Measurements from ENCODE around the gene TRRAP.

- TF ChIP-seq, protein P1, sequence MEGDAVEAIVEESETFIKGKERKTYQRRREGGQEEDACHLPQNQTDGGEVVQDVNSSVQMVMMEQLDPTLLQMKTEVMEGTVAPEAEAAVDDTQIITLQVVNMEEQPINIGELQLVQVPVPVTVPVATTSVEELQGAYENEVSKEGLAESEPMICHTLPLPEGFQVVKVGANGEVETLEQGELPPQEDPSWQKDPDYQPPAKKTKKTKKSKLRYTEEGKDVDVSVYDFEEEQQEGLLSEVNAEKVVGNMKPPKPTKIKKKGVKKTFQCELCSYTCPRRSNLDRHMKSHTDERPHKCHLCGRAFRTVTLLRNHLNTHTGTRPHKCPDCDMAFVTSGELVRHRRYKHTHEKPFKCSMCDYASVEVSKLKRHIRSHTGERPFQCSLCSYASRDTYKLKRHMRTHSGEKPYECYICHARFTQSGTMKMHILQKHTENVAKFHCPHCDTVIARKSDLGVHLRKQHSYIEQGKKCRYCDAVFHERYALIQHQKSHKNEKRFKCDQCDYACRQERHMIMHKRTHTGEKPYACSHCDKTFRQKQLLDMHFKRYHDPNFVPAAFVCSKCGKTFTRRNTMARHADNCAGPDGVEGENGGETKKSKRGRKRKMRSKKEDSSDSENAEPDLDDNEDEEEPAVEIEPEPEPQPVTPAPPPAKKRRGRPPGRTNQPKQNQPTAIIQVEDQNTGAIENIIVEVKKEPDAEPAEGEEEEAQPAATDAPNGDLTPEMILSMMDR (IDR thresholded peaks at IDR 0.05): no peak
- no peak for TF ChIP-seq POLR2A (IDR thresholded peaks at IDR 0.05)
These were observed 22.5 kb upstream of the TRRAP start for GRCh38 chr7:98855610-98856422.

Data from body of pancreas (tissue), 4 donors.